ENCODE data around the gene UCP2. TPM values are rescaled to one million over a fixed set of nuclear protein-coding genes. Genes with fewer than 3 reads are reported as not detected.

Gene UCP2
- total RNA-seq, 1 experiment from 2014 or later = 3.7 TPM

DNA sequence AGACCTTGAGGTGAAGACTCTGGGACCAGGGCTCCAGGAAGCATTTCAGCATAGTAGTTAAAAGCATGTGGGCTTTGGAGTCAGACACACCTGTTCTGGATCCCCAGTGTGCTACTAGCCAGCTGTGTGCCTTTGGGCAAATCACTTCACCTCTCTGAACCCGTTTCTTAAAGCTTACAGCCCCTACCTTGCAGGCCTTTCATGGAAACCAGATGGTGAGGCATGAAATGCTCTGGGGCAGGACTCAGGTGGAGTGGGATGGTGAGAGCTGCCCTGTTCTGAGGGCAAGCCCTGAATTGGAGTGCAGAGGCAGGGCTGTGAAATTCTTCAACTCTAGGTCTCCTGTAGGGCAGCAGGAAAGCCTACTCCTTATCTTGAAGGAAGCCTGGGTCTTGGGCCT lies 10.5 kb downstream of the UCP2 start:
- no peak for DNase-seq (ENCODE audit: low spot score)

DNA sequence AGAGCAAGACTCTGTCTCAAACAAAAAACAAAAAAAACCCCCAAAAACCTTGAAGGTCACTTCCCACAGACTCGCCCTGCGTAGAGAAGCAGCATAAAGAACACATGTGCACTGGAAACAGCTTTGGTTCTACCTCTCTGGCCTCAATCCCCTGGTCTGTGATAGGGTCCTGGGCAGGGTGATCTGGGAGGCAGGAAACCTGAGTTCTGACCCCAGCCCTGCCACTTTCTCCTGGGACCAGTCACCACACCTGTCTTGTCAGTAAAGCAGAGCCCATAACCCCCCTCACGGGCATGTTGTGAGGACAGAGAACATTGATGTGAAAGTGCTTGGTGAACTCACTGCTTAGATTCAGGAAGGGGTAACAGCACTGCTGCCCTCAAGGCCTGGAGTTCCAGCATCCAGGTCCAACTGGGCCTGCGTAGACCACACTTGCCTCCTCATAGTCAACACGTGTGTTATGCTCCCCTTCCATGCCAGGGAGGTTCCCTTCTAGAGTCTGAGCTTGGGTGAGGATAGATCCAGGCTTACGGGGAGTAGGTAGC lies 11.4 kb downstream of the UCP2 start:
- DNase-seq (ENCODE audit: low spot score) = no peak

DNA sequence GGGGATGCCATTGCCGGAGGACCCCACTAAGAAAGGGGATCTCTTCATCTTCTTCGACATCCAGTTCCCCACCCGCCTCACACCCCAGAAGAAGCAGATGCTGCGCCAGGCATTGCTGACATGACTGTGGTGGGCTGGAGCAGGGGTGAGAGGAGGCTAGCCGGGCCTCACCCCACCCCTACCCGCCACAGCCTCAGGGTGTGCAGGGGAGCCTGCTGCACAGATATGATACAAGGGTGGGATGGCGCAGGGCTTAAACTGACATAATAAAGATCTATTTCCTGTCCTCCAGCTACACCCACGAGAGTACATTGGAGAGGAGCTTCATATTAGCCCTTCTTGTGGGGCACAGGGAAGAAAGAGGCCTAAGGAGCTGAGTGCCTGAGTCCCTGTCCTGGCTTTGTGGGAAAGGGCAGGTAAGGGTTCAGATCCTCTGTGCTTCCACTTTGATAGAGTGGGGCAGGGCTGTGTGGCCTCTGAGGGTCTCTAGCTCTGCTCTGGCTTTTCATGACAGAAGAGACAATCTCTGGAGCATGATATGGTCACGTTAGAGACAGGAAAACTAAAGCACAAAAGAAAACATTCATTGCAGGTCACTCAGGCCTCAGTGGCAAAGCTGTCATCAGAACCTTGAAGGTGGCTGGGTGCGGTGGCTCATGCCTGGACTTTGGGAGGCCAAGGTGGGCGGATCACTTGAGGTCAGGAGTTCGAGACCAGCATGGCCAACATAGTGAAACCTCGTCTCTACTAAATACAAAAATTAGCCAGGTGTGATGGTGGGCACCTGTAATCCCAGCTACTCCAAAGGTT lies 12.4 kb downstream of the UCP2 start:
- DNase-seq (ENCODE audit: low spot score) = no peak

DNA sequence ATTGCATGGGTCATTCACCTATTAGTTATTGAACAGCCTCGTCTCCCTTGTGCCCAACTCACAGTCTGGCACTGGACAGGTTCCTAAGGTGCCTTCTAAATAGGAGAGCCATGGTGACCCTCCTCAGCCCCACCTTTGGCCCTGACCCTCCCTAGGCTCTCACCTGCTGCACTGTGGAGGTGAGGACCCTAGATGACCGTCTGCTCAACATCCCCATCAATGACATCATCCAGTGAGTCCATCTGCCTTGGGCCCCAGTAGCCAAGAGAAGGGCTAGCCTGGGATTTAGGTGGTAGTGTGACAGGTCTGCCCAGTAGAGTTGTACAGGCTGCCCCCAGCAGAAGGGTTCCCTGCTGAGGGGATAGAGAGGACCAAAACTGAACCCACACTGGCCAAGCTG lies 13.6 kb downstream of the UCP2 start:
- no peak for DNase-seq (ENCODE audit: low spot score)

DNA sequence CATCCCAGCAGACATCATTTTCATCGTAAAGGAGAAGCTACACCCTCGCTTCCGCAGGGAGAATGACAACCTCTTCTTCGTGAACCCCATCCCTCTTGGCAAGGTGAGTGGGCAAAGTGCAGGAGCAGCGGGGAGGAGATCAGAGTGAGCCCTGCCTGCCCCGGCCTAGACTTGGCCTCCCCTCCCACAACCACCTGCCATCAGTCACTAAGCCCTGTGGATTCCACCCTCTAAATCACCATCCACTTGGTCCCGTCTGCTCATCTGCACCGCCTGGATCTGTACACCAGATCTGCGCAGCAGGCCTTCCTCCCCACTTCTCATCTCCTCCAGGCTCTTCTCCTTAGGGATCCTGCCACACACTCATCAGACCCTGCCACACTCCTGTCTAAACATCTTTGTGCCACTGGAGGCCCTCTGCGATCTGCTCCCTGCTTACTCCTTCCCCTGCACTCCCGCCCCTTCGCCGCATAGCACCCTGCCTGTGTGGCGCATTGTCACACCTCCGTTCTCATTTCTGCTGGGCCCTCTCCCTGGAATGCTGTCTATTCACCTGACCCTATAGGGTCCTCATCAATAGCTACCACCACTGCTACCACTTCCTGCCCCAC lies 14.2 kb downstream of the UCP2 start:
- no peak for DNase-seq (ENCODE audit: low spot score)

DNA sequence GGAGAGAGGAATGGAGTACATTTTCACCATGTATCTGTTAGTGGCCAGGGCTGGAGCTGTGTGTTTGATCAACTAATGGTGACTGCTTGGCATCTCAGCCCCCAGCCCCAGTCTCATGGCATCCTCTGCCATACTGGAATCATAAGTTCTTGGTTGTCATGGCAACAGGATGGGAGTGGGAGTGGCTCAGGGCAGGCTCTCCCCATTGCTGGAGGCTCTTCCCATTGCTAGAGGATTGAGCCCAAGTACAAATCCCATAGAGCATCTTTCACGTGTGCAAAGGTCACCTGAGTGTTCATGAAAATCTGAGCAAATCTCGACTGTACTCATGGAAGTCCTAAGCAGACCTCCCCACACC lies 16.9 kb downstream of the UCP2 start:
- no peak for DNase-seq (ENCODE audit: low spot score)

DNA sequence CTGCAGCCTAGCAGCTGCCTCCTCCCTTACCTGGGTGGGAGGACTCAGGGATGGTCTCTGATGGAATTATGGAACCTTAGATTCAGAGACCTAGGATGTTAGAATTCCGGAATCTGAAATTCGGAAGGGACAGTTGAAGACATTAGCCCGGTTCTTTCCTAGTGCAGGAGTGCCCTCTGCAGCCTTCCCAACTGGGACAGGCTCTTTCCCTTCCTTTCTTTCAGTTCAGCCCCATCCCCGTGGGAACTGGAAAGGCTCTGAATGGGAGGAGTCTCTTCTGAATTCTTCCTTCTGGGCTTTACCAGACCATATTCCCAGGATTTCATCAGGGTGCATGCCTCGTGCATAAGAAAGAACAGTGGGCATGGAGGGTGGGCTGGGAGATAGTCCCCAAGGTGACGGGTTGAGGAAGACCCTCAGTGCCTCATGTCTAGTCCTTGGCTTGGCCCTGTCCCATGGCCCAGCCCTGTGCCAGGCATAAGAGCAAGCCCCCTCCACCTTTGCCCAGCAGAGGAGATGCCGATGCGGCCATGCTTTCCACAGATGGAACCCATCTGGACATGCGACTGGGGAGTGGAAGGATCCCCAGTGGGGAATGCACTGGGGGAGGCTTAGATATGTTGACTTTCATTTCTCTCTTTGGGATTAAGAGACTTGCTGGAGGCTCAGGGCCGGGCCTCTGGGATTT lies 17.4 kb downstream of the UCP2 start:
- no peak for DNase-seq (ENCODE audit: low spot score)

DNA sequence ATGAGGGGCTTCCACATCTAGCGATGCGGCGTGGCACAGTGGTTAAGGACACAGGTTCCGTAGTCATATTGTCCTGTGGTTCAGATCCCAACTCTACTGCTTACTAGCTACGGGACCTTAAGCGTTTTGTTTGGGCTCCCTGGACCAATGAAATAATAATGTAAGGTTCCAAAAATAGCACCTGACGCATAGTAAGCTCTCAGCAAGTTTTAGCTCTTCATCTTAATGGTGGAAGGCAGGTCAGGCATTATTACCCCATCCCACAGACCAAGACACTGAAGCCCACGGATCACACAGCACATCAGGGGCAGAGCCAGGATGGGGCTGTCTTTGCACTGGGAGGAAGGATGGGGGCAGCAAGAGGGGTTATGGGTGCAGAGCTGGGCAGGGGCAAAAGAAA lies 18.8 kb downstream of the UCP2 start:
- DNase-seq (ENCODE audit: low spot score) = no peak

DNA sequence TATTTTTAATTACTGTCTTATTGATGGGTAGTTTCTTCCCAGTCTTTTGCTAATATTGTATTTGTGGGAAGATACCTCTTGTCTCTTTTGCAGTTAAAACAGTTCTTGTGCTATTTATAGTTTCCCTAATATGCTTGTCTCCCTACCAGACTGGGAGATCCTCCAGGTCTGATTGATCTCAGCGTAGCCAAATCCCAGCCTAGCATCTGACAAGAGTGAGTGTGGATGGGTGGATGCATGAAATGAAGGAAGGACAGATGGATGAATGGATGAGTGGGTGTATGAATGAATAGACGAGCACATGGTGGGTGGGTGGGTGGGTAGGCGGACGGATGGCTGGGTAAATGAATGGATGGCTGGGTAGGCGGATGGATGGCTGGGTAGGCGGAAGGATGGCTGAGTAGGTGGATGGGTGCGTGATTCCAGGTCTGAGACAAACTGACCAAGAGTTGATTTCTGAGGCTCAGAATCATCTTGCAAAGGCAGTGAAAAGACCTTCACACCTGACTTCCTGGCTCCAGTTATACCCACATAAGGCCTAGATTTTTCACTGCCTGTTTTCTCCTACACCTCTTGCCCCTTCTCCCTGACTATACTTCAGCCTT lies 20.4 kb downstream of the UCP2 start:
- DNase-seq (ENCODE audit: low spot score) = no peak

DNA sequence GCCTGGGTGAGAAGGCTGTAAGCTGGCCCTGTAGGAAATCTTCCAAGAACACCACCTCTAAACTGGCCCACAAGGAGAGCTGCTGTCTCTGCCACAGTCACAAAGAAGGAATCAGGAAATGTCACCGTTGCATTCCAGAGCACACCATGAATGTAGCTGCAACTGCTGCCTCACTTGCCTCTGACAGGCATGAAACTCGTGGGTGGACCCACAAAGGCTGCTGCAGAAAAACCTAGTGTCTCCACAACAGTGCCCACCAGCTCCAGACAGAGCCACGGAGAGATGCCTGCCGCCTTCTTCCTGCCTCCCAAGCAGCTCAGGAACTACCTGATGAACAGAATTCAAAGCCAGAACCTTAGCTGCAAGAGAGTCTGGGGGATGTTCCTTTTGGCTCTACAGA lies 21.3 kb downstream of the UCP2 start:
- DNase-seq (ENCODE audit: low spot score) = no peak

DNA sequence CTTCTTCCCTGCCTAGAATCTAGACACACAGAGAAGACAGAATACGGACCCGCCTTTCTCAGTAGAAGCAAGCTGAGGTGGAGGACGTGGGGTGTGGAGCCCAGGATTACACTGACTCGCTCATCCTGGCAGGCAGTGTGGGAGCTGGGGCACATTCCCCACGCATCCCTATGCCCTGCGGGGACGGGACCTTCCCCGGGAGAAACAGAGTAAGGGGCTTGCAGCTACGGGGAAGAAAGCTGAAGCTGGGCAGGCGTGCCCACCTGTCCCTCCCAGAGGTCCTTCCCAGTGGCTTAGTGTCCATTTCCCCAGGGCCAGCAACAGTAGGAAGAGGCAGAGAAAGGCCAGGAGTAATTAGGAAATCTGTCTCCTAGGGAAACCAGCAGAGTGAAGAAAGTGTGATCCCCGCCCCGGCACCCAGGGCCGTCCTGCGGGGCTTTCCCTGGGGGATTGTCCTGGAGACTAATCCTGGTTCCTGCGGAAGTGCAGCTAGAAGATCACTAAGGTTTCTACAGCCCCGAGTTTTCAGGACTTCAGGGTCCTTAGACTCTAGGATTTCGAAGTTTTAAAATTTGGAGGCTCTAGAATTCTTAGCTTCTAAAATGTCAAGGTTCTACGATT lies 24.0 kb downstream of the UCP2 start:
- no peak for DNase-seq (ENCODE audit: low spot score)

DNA sequence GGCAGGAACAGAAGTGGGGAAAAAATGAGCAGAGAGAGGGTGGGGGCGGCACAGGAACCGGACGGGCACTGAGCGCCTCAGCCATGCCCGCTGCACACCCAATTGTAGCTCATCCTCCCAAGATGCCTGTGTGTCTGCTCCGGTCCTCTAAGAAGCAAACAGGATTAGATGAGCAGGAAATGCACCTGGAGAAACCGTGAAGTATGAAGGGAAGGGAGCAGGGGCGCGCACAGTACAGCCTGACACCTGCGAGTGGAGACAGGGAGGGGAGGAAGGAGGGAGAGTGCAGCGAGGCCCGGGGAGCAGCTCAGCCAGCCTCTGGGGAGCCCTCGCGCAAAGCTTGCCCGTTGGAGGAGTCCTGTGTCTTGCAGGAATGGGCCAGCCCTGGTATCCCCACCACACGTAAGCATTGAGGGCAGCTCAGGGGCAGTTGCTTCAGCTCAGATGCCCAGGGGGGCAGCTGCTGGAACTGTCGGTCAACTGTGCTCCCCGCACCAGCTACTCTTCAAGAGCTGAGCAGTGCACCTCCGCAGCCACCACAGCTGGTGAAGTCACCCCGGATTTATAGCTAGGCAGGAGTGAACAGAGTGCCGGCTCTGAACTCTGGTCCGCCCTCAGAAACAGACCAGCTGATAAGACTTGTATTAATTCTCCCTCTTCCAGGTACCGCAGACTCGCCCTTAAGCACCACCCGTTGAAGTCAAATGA lies 24.8 kb downstream of the UCP2 start:
- DNase-seq (ENCODE audit: low spot score) = no peak

DNA sequence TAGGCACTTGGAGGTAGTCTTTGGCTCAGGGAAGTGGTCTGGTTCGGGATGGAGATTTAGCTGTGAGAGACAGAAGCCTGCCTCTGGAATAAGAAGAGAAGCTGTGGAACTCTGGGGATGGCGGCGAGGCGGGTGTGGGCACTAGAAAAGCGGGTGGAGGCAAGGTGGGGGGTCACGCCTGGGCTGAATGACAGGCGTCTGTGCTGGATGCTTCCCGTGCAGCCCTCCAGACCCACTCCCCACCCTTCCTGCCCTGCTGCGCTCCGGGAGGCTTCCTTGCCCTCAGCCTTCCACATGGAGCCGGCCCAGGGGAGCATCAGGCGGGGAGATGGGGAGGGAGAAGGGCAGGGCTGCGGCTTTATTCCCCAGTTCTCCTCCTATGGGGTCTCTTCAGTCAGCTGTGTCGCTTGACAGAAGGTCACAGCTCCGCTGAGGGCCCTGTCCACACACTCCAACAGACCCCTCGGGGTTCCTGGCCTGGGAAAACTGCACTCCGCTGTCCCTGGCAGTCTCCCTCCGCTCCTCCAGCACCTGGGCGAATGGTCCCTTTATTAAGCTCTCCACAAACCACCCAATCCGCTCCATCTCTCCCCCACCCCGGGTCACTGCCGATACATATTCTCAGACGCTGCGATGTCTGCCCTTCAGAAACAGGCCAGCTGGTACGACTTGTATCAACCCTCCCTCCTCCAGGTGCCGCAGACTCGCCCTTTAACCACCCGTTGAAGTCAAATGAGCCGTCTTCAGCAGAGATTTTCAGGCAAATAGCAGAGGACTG lies 25.6 kb downstream of the UCP2 start:
- DNase-seq (ENCODE audit: low spot score) = no peak

DNA sequence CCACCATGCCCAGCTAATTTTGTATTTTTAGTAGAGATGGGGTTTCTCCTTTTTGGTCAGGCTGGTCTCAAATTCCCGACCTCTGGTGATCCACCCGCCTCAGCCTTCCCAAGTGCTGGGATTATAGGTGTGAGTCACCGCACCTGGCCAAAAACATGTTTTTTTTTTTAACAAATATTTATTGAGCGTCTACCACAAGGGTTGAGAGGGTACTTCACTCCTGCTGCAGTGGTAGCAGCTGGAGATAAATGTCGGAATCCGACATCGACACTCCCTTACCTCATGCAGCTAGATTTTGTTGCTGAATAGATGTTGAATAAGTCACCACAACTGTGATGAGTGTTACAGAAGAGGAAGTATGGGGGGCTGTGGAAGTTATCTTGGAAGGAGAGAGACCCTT lies 30.8 kb downstream of the UCP2 start:
- DNase-seq (ENCODE audit: low spot score) = no peak

DNA sequence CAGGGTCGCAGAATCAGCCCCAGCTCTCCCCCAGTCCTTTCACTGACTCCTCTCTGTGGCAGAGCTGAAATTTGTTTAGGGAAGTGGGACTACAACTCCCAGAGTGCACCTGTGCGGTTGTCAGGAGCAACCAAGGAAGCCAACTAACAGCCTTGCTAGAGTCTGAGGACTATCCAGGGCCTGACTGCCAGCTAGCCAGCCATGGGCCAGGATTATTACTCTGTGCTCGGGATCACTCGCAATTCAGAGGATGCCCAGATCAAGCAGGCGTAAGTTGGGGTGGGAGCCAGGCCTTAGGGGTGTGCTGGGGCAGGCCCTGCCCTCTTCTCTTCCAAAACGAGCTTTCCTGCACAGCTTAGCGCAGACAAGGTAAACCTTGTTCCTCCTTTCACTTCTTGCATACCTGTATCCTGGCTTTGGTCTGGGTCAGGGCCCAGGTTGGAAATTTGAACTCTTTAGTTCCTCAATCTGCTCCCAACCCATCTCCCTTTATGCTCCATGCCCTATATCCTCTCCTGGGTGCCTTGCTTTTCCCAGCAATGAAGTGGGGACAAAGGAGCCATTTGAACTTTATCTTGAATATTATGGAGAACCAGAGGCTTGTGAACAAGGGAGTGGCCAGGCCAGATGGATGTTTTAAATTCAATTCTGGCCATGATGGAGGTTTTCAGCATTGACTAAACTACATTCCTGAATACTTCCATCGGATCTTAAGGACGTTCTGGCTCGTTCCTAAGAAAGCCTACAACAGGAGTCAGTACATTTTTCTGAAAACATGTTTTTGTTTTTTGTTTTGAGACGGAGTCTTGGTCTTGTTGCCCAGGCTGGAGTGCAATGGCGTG lies 31.6 kb downstream of the UCP2 start, which contains the start of gene DNAJB13:
DNAJB13 (plus strand) TSS at position 158 of the 842 bp plus-strand sequence; CDS start at position 202, 44 bp downstream.
- peak; percentile 41 for DNase-seq (ENCODE audit: low spot score)

DNA sequence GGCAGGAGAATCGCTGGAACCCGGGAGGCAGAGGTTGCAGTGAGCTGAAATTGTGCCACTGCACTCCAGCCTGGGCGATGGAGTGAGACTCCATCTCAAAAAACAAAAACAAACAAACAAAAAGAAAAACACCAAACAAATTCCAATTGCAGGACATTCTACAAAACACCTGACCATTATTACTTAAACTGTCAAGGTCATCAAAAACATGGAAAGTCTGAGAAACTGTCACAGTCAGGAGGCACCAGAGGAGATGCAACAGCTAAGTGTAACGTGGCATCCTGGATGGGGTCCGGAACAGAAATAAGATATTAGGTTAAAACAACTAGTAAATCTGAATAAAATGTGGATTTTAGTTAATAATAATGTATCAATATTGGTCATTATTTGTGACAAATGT lies 32.7 kb downstream of the UCP2 start:
- DNase-seq (ENCODE audit: low spot score) = no peak

DNA sequence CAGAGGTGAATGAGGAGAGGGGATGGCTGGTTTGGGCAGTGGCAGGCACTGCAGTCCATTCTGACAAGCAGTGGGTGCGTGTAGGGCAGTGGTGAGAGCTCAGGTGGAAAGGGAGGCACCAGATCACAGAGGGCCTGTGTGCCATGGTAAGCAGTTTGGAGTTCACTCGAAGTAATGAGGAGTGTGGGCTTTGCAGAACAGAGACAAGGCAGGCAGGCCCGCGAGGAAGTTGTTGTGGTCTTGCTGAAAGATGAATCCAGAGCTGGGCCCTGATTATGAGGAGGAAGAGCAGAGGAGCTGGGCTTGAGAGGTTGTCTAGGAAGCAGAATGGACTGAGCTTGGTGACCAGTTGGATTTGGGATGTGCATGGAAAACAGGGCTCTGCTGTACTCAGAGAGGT lies 33.4 kb downstream of the UCP2 start:
- DNase-seq (ENCODE audit: low spot score) = no peak

DNA sequence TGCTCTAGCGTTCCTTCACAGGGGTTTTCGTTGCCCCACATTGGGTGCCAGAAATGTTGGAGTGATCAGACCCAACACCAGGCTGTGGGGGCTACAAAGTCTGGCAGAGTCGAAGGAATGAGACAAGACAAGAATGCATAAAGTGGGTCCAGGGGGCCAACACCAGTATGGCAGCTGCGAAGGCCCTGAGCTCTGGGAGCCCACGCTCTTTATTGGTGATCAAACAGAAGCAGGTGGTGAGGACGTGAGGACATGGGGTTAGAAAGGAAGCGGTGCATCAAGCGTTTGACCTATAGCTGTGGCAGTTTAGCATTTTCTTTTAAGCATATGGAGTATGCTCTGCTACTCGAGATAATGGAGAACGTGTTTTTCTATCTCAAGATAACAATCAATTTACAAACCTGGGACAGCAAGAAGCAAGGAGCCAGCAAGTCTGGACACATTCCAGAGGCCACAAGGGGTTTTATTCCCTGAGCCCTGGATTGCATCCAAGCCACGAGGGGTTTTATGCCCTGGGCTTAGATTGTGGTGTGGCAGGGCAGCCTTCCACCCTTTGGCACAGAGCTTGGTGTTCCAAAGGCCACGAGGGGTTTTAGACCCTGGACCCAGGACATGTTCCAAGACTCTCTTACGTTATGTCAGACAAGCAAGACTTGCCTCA lies 35.7 kb downstream of the UCP2 start:
- no peak for DNase-seq (ENCODE audit: low spot score)

DNA sequence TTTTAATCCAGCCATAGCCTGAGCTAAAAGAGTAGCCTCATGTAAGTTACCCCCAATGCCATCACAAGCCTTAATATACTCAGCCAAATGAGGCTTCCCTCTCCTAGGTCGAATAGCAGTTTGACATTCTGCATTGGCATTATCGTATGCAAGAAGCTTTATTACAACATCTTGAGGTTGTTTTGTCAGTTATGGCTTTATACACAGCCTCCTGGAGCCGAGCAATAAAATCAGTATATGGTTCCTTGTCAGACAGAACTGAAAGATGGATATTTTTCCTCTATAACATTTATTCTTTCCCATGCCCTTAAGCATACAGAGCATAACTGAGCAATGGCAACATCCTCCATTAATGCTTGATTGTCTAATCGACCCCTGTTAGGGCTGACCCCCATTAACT lies 37.2 kb downstream of the UCP2 start:
- no peak for DNase-seq (ENCODE audit: low spot score)

All from H4 (cell line).